ENCODE data around the gene TOR3A.

TOR3A gene

GRCh38 chr1:179066471-179066870, 15.4 kb upstream of the TOR3A start:
- no peak for DNase-seq (ENCODE audit: low read depth, low spot score)

- DNase-seq (ENCODE audit: low read depth, low spot score), result peak; percentile 50
These were observed 4.5 kb upstream of the TOR3A start for GRCh38 chr1:179077396-179077795.

GRCh38 chr1:179079113-179079761, 2.6 kb upstream of the TOR3A start:
- DNase-seq (ENCODE audit: low read depth, low spot score), result peak; percentile 80

- no peak for DNase-seq (ENCODE audit: low read depth, low spot score)
These were observed 794 bp upstream of the TOR3A start for GRCh38 chr1:179080866-179081686.

GRCh38 chr1:179082333-179082998, 596 bp downstream of the TOR3A start:
- DNase-seq (ENCODE audit: low read depth, low spot score), result peak; percentile 58

GRCh38 chr1:179082999-179083335, 1.1 kb downstream of the TOR3A start:
- no peak for DNase-seq (ENCODE audit: low read depth, low spot score)

DNA sequence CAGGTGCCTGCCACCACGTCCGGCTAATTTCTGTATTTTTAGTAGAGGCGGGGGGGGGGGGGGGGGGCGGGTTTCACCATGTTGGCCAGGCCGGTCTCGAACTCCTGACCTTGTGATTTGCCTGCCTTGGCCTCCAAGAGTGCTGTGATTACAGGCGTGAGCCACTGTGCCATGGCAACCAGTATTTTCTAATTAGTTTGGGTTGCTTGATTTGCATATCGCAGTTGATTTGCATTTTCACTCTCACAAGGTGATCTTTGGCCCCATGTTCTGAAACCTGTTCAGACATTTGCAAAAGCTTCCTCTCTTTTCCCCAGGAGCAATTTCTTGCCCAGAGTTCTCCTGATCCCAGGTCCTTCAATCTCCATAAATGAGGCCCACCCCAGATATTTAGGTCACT, 1.7 kb downstream of the TOR3A start:
- no peak for DNase-seq (ENCODE audit: low read depth, low spot score)

- no peak for DNase-seq (ENCODE audit: low read depth, low spot score)
These were observed 5.8 kb downstream of the TOR3A start for GRCh38 chr1:179087665-179088064.

DNA sequence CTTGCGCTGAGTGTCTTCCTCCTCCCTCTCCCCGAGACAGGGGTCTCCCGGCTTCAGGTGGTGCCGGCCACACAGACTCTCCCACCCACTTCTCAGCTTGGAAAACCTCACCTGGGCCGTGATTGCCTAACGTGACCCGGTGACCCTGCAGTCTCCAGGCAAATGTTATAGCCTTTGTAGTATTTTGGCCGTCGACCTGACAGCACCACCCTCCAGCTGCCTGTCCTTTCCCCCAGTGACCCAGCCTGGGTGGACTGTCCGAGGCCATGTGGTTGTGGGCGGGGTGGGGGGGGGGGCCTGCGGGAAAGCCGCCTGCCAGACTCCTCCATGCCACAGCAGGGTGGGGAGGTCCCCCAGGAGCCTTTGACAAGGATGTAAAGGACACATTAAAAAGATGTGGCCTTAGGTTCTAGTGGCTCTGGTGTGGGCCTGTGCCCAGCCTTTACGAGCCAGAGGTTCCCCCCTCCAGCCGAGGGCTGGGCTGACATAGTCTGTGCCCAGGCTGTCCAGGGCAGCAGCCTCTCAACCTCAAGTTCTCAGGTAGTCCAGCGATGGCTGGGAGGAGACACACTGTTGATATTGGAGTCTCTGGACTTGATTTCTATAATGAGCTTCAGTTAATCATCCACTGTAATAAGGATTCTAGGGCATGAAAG, 8.1 kb downstream of the TOR3A start:
- no peak for DNase-seq (ENCODE audit: low read depth, low spot score)

DNA sequence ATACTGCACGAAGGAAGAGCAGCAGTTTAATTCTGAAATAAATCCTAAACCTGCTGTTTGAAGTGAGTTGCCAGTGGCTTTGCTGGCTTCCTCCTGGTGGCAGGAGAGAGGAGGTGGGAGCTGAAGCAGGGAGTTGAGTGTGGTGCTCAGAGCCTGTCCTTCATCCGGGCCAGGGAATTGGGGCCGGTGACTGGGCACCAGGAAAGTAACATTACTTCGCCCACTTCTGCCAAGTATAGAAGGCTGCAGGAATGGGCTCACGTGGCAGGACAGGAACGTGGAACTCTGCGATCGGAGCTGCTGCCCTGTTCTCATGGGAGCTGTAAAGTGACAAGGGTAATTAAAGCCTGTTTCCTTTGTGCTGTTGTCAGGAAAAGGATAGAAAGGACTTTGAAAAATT, 8.7 kb downstream of the TOR3A start:
- no peak for DNase-seq (ENCODE audit: low read depth, low spot score)

DNA sequence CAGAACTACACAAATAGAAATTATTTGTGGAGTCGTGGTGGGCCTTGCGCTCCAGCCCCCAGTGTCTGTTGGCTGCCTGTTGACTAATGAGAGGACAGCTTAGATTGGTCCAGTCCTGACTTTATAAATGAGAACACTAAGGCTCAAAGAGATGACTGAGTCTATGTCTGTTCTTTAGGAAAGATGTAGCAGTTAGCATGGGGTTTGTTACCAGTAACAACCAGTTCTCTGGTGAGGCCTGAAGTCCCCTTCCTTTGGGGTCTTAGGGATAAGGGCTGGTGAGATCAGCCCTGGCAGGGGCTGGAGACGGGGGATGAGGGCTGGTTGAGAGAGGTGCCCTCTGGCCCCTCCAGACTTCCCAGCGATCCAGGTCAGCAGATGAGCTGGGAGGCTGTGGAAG, 9.1 kb downstream of the TOR3A start:
- no peak for DNase-seq (ENCODE audit: low read depth, low spot score)

GRCh38 chr1:179091691-179092165, 9.9 kb downstream of the TOR3A start:
- no peak for DNase-seq (ENCODE audit: low read depth, low spot score)

GRCh38 chr1:179092896-179093461, 11.1 kb downstream of the TOR3A start:
- no peak for DNase-seq (ENCODE audit: low read depth, low spot score)

- no peak for DNase-seq (ENCODE audit: low read depth, low spot score)
These were observed 12.9 kb downstream of the TOR3A start for GRCh38 chr1:179094818-179095217.

- no peak for DNase-seq (ENCODE audit: low read depth, low spot score)
These were observed 13.5 kb downstream of the TOR3A start for GRCh38 chr1:179095377-179095776.

GRCh38 chr1:179095924-179096323, 14.1 kb downstream of the TOR3A start:
- no peak for DNase-seq (ENCODE audit: low read depth, low spot score)

- DNase-seq (ENCODE audit: low read depth, low spot score), result no peak
These were observed 18.0 kb downstream of the TOR3A start for GRCh38 chr1:179099891-179100290.

- DNase-seq (ENCODE audit: low read depth, low spot score), result no peak
These were observed 19.7 kb downstream of the TOR3A start for GRCh38 chr1:179101566-179101965.

DNA sequence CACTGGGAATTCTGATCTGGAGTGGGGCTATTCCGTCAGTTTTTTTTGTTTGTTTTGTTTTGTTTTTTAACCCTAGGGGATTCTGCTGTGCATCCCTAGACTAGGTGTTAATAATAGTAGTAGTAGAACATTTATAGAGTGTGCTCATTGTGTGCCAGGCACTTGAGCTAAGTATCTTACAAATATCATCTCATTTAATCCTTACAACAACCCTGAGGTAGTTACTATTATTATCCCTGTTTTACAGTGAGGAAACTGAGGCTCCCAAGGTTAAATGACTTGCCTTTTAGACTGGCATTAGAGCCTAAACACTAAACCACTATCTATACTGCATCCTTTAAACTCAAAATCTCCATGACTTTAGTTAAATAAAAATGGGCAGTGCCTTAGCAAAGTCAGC, 22.1 kb downstream of the TOR3A start:
- no peak for DNase-seq (ENCODE audit: low read depth, low spot score)

DNA sequence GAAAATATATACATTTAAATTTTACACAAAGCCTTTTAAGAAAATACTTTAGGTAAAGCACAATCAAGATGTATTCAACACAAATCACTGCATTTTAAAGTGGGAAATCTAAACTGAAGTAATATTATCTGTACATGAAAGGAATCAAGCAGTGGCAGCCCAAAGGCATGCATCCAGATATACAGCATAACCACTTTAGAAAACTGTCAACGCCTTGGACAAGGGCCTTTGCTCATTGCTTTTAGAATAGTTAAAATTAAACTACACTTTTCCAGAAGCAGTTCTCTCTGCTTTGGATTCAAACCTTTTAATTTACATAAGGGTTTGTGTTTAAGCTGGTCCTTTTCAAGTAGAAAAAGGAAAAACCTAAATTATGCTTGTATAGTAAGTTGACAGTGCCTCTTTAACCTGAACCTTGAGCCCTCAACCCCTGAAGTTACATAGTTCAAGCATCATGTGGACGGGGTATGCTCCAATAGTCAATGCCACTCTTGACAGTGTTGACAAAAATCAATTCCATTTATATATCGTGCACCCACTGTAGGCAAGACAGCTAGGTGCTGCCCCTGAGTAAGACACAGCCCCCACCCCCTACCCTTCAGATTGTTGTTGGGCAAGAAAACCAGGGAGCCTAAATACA, 22.9 kb downstream of the TOR3A start:
- DNase-seq (ENCODE audit: low read depth, low spot score), result no peak

GRCh38 chr1:179105393-179105792, 23.5 kb downstream of the TOR3A start:
- DNase-seq (ENCODE audit: low read depth, low spot score), result peak; percentile 30

Measured in astrocyte of the hippocampus (primary cell).